GM13977 (cell line): ENCODE measurements around the gene LTC4S.

Source experiments
- DNase-seq: peaks from one replicate; pipeline ENCODE4 v3.0.0; 2012; ENCODE audit warnings: low spot score
- CTCF ChIP-seq: IDR thresholded peaks from 2 replicates; pipeline ENCODE4 v1.5.1; 2012; ENCODE audit warnings: mild to moderate bottlenecking, control low read depth; ENCODE audit not compliant: insufficient read depth; ENCODE audit errors: extremely low read depth, missing control alignments
- in situ Hi-C: fragments of 300-500 bp; cut with MboI; formaldehyde crosslinking; loops from one replicate; pipeline ENCODE4 v1.12.0; 2022; ENCODE audit warnings: low sequenced_read_pairs, low pct_unique_long_range_greater_than_20kb, mixed read lengths, inconsistent platforms; ENCODE audit not compliant: unreplicated experiment

LTC4S gene

GRCh38 chr5:179777456-179777855, 16.3 kb upstream of the LTC4S start:
- in situ Hi-C loops, result no loop called here
- DNase-seq, result no peak
- no peak for TF ChIP-seq CTCF

GRCh38 chr5:179777909-179778308, 15.9 kb upstream of the LTC4S start:
- in situ Hi-C loops, result no loop called here
- no peak for TF ChIP-seq CTCF

GRCh38 chr5:179778591-179778990, 15.2 kb upstream of the LTC4S start:
- TF ChIP-seq CTCF, result no peak
- no peak for DNase-seq
- in situ Hi-C loops, result no loop called here

More at GRCh38 chr5:179777909-179778308, 15.9 kb upstream of the LTC4S start:
- no peak for DNase-seq

- in situ Hi-C loops, result no loop called here
- TF ChIP-seq CTCF, result no peak
- DNase-seq, result no peak
Observed at GRCh38 chr5:179779826-179780225, 14.0 kb upstream of the LTC4S start.

- DNase-seq, result no peak
- no peak for TF ChIP-seq CTCF
- in situ Hi-C loops, result no loop called here
Observed at GRCh38 chr5:179780362-179780761, 13.4 kb upstream of the LTC4S start.

GRCh38 chr5:179781846-179782245, 11.9 kb upstream of the LTC4S start:
- in situ Hi-C loops, result no loop called here
- TF ChIP-seq CTCF, result no peak
- DNase-seq, result no peak

- in situ Hi-C loops, result no loop called here
- no peak for TF ChIP-seq CTCF
- DNase-seq, result no peak
Observed at GRCh38 chr5:179783128-179783527, 10.7 kb upstream of the LTC4S start.
